HuH-7.5 (cell line): ENCODE data around the gene MAP4K5.

ENCODE experiments used
- DNase-seq: peaks from one replicate; pipeline ENCODE4 v3.0.0; 2011; ENCODE audit warnings: low spot score

The MAP4K5 gene

DNA sequence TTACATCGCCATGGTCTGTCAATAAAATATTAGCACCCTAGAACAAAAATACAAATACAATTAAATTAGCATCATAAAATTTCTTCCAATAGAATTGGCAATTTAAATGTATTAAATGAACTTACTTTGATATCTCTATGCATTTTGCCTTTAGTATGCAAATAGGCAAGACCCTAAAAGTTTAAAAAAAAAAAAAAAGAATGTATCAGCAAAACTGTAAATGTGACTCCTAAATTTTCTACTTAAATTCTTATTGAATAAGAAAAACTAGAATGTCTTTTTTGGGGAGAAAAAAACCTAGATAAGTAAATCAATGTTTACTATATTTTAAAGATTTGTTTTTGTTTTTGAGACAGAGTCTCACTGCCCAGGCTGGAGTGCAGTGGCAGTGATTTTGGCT is 56.2 kb downstream of the MAP4K5 start:
- DNase-seq = no peak

GRCh38 chr14:50475460-50475859 is 56.9 kb downstream of the MAP4K5 start:
- no peak for DNase-seq

DNA sequence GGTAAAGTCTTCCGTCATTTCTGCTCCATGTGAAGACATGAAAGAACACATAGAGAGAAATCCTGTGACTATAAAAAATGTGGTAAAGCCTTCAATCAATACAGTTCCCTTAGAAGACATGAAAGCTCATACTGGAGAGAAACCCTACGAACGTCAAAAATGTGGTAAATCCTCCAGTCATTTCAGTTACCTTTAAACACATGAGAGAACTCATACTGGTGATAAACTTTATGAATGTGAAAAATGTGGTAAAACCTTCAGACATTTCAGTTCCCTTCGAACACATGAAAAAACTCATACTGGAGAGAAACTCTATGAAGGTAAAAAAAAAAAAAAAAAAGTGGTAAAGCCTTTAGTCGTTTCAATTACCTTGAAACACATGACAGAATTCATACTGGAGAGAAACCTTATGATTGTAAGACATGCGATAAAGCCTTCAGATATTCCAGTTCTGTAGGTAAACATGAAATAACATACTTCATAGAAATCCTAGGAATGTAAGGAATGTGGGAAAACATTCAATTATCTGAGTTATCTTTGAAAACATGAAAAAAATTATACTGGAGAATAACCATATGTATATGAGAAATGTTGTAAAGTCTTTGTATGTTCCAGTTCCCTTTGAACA is 60.4 kb downstream of the MAP4K5 start:
- DNase-seq = no peak

GRCh38 chr14:50469982-50470381 is 62.4 kb downstream of the MAP4K5 start:
- no peak for DNase-seq

- no peak for DNase-seq
Measured at GRCh38 chr14:50462111-50462510, 70.3 kb downstream of the MAP4K5 start.

DNA sequence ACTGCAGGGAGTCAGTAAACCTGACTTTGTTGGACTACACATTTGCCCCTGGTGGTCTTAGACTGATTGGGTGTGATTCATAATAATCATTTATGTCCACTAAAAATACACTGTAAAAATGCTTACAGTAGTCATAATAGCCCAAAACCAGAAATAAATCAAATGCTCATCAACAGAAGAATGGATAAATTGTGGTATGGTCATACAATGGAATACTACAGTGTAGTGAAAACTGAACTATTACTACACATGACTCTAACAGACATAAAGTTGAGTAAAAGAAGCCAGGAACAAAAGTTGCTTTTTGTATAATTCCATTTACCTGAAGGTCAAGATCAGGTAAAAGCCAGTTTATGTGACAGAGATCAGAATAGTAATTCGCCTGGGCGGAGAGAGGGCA is 78.5 kb downstream of the MAP4K5 start:
- DNase-seq = no peak

DNA sequence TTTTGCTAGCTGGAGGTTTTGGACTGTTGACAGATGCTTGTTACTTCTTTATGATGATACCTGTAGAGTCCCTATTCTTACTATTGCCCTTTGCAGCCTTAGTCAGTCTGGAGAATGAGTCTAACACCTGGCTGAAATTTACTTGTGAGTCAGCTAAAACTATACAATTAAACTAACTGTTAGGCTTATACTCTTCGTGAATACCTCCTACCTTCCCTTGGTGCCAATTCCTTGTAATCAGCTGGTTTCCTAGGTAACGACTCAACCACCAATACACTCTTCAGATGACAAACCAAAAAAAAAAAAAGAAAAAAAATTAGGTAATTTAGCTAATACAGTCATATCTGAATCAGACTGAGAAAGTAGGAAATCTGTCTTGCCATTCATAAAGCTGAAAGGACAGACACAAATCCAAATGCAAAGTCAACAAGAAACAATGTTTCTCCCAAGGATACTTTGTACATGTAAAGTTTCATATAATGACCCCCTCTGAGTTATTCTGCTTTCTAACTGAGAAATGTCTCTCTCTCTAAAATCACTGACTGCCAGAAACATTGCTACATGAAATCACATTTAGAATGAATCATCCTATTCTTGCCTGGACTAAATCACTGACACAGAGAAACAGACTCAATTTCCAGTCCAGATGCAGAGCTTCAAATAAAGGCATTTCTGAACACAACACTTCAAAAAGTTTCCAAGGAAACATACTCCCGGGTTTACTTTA is 79.2 kb downstream of the MAP4K5 start:
- DNase-seq = no peak

DNA sequence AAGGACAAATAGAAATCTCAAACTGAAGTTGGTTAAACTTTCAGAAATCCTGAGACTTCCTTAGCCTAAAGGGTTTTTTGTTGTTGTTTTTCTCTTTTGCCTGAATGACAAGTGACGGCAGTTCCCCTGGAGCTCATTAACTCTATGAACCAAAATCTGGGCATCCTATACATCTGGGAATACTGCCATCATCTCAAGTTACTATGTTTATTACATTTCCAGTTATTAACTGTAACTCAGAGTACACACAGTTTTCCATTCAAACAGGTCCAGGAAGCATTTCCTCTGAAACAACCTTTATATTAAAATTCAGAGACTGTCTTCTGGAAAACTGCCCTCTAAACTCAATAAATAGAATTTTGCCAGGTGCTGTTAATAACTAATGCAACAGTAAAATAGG is 80.1 kb downstream of the MAP4K5 start:
- DNase-seq = no peak

GRCh38 chr14:50451854-50452253 is 80.5 kb downstream of the MAP4K5 start:
- DNase-seq = no peak

GRCh38 chr14:50447461-50447860 is 84.9 kb downstream of the MAP4K5 start:
- DNase-seq = no peak

DNA sequence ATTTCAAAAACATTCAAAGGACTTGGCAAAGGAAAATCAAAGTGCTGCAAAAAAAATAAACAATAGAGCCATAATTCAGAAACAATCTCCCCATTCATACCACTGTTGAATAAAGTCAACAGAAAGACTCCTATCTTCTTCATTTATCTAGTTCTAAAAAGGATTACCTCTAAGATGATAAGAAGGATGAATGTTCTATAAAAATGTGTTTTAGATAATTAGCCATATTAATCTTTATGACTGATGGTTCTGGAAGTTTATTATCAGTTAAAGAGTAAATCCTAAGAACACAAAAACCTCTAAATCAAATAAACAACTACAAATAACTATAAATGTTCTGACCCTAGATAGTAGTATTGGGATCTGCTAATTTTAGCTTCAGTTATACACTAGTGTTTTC is 97.8 kb downstream of the MAP4K5 start:
- no peak for DNase-seq

- DNase-seq = no peak
Measured at GRCh38 chr14:50432131-50432530, 100.2 kb downstream of the MAP4K5 start.

- DNase-seq = no peak
Measured at GRCh38 chr14:50425816-50426215, 106.6 kb downstream of the MAP4K5 start.

GRCh38 chr14:50425105-50425504 is 107.3 kb downstream of the MAP4K5 start:
- DNase-seq = no peak

DNA sequence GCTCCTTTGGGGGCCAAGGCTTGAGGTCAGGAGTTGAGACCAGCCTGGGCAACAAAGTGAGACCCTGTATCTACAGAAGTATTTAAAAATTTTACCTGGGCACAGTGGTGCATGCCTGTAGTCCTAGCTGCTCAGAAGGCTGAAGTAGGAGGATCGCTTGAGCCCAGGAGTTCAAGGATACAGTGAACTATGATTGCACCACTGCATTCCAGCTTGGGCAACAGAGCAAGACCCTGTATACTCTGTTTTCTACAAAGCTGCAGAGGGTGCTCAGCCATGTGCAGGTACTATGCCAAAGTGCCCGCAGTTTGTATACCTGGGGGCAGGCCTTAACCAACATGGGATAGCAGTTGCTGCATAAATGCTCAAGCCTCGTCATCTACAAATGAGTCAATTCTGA is 108.8 kb downstream of the MAP4K5 start:
- DNase-seq = no peak

- no peak for DNase-seq
Measured at GRCh38 chr14:50421499-50421898, 110.9 kb downstream of the MAP4K5 start.

DNA sequence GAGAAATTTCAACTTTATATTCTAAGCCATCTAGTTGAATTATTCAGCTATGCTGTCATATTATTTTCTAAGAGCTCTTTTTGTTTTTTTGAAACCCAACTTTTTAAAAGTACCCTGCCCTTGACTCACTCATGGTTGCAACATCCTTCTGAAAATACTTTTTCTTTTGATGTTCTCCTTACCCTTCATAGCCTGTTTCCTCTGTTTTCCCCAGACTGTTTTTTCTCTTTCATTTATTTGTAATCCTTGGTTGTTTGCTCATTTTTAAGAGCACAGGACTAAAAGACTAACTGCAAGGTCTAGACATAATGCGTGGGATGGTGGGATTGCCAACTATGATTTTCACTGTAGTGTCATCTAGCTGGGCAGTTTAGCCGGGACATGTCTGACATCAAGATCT is 114.5 kb downstream of the MAP4K5 start:
- DNase-seq = no peak

DNA sequence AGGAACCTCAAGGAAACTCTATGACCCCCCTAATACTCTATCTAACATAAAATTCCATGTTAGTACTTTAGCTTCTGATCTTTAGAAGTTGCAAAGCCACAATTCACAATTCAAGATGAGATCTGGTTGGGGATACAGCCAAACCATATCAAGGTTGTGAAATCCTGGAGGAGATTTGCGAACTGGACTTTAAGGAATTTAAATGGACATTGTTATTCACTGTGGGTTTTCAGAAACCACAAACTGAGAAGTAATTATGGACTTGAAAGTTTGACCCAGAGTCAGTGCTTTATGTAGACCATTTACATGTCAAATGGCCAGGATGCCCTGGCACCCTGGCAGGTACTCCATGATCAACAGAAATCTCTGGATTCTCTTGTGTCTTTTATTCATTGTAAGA is 121.4 kb downstream of the MAP4K5 start:
- no peak for DNase-seq

DNA sequence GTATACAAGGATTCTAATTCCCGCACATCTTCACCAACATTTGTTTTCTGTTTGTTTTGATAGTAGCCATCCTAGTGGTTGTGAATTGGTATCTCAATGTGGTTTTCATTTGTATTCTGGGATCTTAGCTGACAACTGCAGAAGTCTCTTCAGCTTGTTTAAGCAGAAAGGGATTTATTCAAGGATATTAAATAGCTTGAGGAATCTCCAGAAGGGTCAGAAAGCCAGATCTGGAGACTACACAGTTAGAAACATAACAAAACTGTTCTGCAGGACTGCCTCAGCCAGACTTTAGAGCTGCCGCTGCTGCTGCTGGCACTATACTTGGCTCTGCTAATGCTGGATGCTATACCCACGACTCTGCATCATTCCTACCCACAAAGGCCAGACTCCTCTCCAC is 122.3 kb downstream of the MAP4K5 start:
- DNase-seq = no peak

GRCh38 chr14:50407111-50407812 is 125.1 kb downstream of the MAP4K5 start:
- DNase-seq = no peak

- DNase-seq = no peak
Measured at GRCh38 chr14:50403419-50403818, 128.9 kb downstream of the MAP4K5 start.

GRCh38 chr14:50402965-50403364 is 129.4 kb downstream of the MAP4K5 start:
- DNase-seq = no peak

- no peak for DNase-seq
Measured at GRCh38 chr14:50400461-50400860, 131.9 kb downstream of the MAP4K5 start.
